ENCODE measurements around the gene NGFR. TPM values are rescaled to one million over a fixed set of nuclear protein-coding genes. Genes with fewer than 3 reads are reported as not detected.

NGFR gene
- total RNA-seq, 2 donors from 2014 or later, result 0.11 to 0.50 TPM

DNA sequence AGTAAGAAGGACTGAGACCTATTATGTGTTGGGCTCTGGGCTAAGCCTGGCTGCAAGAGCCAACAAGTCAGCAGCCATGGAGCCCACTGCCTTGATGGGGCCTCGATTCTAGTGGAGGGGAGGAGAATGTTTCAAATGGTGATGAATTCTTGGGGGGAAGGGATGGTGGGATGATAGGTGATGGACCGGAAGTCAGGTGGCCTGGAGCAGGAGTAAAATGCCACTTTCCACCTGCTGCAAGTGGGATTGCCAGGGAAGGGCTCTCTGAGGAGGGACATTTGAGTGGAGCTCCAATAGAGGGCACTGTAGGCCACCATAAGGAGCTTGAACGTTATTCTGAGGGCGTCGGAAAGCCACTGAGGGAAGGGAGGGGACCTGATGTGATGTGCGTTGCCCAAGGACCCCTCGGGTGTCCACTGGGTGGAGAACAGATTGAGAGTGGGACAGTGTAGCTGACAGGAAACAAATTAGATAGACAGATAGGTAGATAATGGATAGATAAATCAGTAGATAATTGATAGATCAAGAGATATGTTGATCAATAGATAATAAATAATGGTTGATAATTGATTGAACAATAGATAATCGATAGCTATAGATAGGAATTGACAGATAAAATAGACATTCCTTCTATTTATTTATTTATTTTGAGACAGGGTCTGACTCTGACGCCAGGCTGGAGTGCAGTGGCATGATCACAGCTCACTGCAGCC lies 62.4 kb downstream of the NGFR start:
- peak; percentile 49 for ATAC-seq (replicated peaks)
- Mint-ChIP-seq H3K36me3 (ENCODE audit: low read depth) (no peaks in the 10 kb centered on the region), H3K27me3 (peaks cover 4% of the 10 kb centered on the region), H3K9me3 (no peaks in the 10 kb centered on the region), H3K4me1 (peaks cover 5% of the 10 kb centered on the region), H3K4me3 (no peak overlapping the region), H3K27ac (peak overlapping the region; percentile 5)

Other genes with a start within 250 kb of the NGFR start
- 10 to 100 TPM; 10.7 to 13.1 TPM for gene ZNF652, start 133.0 kb upstream of the NGFR start, total RNA-seq
- 100 to 1,000 TPM; 122 to 332 TPM for gene PHB1, start 80.4 kb upstream of the NGFR start, total RNA-seq
- not detected for gene NXPH3, start 80.6 kb downstream of the NGFR start, total RNA-seq
- gene SPOP, start 182.8 kb downstream of the NGFR start, total RNA-seq, result 10 to 100 TPM; 62.3 to 66.8 TPM
- 10 to 100 TPM; 29.1 to 60.9 TPM for gene SLC35B1, start 212.7 kb downstream of the NGFR start, total RNA-seq